Esophagus squamous epithelium (tissue), 5 donors: ENCODE measurements around the gene PWWP3B. TPM values are rescaled to one million over a fixed set of nuclear protein-coding genes. Genes with fewer than 3 reads are reported as not detected.
"Not testable (repeated sequence)": the region's sequence is repeated elsewhere in the genome, so short reads cannot be mapped to it uniquely, and the experiment has no call there.

Source experiments
- DNase-seq: peaks from one replicate; lab custom pipeline; 2025; lab: John Stamatoyannopoulos, UW
- H3K27ac ChIP-seq, 4 donors: fragments of 200-600 bp; sonication (generic); one replicate each; pipeline ENCODE4 v1.5.1; 2016 to 2019; ENCODE audit warnings: mild to moderate bottlenecking in 1 of 4
- H3K27me3 ChIP-seq, 4 donors: fragments of 200-600 bp; sonication (generic); 1 replicate in 3 of 4; 2 replicates in 1 of 4; pipeline versions ENCODE4 v1.5.1 to v1.6.0; 2017 to 2021; ENCODE audit warnings: antibody characterized with exemption in 1 of 4
- H3K36me3 ChIP-seq, 3 donors: fragments of 200-600 bp; sonication (generic); one replicate each; pipeline ENCODE4 v1.5.1; 2016 to 2019
- H3K4me1 ChIP-seq, 3 donors: fragments of 200-600 bp; sonication (generic); one replicate each; pipeline ENCODE4 v1.5.1; 2017 to 2019
- H3K4me3 ChIP-seq, 4 donors: fragments of 200-600 bp; sonication (generic); 1 replicate in 3 of 4; 2 replicates in 1 of 4; pipeline ENCODE4 v1.5.1; 2016 to 2019; ENCODE audit warnings: mild to moderate bottlenecking in 2 of 4, moderate library complexity in 1 of 4
- H3K9me3 ChIP-seq, 3 donors: fragments of 200-600 bp; sonication (generic); one replicate each; pipeline ENCODE4 v1.5.1; 2016 to 2019
- POLR2A ChIP-seq, 4 donors: fragments of 450-650 bp; IDR thresholded peaks; one replicate each; pipeline ENCODE4 v1.6.1; 2017; ENCODE audit warnings: antibody characterized with exemption in 4 of 4, mild to moderate bottlenecking in 4 of 4, moderate library complexity in 3 of 4
- WGBS, 2 donors: methylation state at CpG; one replicate each; pipeline ENCODE4 v1.1.5; 2018; 5-methylcytosine and 5-hydroxymethylcytosine counted together
- intact Hi-C: fragments of 100-400 bp; cut with DNase I; formaldehyde crosslinking; loops from one replicate; pipeline ENCODE4 v1.15.0; 2022
- total RNA-seq, 4 donors: library from RNA; depleted of rRNA; stranded (reverse); fragments of >200 nt; gene quantifications; one replicate each; pipeline ENCODE4 v1.1.0, GENCODE V29; 2016
- TF ChIP-seq, protein P1 (sequence below), 6 experiments: fragments of 450-650 bp in 4 of 6; fragments of 200-600 bp in 2 of 6; sonication (generic) in 2 of 6; IDR thresholded peaks; one replicate each; pipeline ENCODE4 v1.5.1; 2016 to 2019; ENCODE audit warnings: antibody characterized with exemption in 6 of 6, mild to moderate bottlenecking in 4 of 6, moderate library complexity in 4 of 6
- donor health status: DM: yes; HTN: yes; CAD: no.

Gene PWWP3B
- total RNA-seq, 4 donors from 2014 or later: not detected

GRCh38 chrX:106170318-106170717, 2.2 kb downstream of the PWWP3B start:
- DNase-seq: no peak
- H3K36me3 ChIP-seq: no peaks in the 10 kb centered on the region
- TF ChIP-seq, protein P1, sequence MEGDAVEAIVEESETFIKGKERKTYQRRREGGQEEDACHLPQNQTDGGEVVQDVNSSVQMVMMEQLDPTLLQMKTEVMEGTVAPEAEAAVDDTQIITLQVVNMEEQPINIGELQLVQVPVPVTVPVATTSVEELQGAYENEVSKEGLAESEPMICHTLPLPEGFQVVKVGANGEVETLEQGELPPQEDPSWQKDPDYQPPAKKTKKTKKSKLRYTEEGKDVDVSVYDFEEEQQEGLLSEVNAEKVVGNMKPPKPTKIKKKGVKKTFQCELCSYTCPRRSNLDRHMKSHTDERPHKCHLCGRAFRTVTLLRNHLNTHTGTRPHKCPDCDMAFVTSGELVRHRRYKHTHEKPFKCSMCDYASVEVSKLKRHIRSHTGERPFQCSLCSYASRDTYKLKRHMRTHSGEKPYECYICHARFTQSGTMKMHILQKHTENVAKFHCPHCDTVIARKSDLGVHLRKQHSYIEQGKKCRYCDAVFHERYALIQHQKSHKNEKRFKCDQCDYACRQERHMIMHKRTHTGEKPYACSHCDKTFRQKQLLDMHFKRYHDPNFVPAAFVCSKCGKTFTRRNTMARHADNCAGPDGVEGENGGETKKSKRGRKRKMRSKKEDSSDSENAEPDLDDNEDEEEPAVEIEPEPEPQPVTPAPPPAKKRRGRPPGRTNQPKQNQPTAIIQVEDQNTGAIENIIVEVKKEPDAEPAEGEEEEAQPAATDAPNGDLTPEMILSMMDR (IDR thresholded peaks at IDR 0.05): peak in 2 of 6 experiments; percentile 7 to 29
- no peak for TF ChIP-seq POLR2A (IDR thresholded peaks at IDR 0.05)

DNA sequence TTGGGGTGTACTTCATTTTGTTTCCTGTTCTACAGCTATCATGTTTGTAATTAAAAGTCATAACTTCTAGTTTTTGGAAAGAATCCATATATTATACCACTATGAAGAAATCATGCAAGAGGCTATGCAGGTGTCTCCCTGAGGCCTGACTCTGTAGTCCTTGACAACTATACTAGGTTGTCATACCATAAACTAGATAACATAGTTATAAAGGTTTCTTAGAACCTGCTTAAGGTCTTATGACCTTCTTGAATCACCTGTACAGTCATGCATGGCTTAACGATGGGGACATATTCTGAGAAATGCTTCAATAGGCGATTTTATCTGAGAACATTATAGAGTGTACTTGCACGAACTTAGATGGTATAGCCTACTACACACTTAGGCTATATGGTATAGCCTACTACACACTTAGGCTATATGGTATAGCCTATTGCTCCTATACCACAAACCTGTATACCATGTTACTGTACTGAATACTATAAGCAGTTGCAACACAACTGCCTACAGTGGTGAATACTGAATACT, 3.3 kb downstream of the PWWP3B start:
- Histone ChIP-seq H3K9me3 (no peaks in the 10 kb centered on the region), H3K27me3 (no peaks in the 10 kb centered on the region), H3K27ac (no peak overlapping the region), H3K4me3 (no peak overlapping the region), H3K36me3 (no peaks in the 10 kb centered on the region), H3K4me1 (no peaks in the 10 kb centered on the region)
- no peak for DNase-seq
- WGBS, 2 donors: 72% methylated on average over 3 of the region's 3 CpGs; no CpG with 5 or more reads in 1 of the 2 donors
- TF ChIP-seq POLR2A (IDR thresholded peaks at IDR 0.05): no peak
- TF ChIP-seq, protein P1 (IDR thresholded peaks at IDR 0.05): no peak
- intact Hi-C loops: no loop called here

More at GRCh38 chrX:106170318-106170717, 2.2 kb downstream of the PWWP3B start:
- Histone ChIP-seq H3K27ac (no peak overlapping the region), H3K4me3 (no peak overlapping the region), H3K4me1 (no peaks in the 10 kb centered on the region), H3K27me3 (no peaks in the 10 kb centered on the region), H3K9me3 (no peaks in the 10 kb centered on the region)
- 20 to 32% methylated on average over 1 of the region's 1 CpG for WGBS, 2 donors
- intact Hi-C loops: no loop called here

DNA sequence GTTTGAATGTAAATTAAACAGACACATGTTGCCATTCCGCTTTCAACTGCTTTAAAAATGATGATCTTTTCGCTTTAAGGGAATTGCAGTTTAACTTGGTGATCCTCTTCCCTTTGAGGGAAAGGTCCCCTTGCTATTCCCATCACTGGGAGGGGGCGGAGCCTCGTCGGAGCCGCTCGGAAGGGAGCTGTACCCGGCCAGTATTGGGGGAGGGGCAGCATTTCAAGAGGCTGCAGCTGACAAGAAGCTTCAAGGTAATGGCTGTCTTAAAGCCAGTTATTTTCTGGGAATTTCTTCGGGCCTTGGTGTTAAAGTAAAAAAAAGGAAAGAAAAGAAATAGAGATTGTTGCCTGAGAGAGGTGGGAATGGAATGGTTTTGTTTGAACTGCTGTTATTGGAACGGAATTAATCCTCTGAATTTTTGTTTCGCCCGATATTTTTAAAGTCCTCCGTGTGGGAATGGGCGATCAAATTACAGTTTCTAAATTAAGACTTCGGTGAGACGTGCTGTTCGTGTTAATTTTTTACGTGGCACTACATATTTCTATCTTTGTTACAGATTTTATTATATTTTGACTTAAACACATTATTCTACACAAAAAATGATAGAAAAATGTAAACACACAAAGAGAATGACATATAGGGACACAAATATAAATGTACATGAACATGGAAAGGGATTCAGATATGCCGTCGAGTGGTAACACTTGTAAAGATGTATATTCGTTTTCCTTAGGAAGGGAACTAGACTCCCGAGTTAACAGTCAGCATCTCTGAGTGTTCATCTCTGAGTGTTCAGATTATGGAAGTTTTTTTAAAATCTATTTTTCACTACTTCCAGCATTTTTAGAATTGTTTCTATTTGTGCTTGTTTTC, 9.2 kb downstream of the PWWP3B start:
- Histone ChIP-seq H3K4me3 (no peak overlapping the region), H3K36me3 (no peaks in the 10 kb centered on the region), H3K27me3 (no peaks in the 10 kb centered on the region), H3K9me3 (no peaks in the 10 kb centered on the region), H3K27ac (no peak overlapping the region), H3K4me1 (no peaks in the 10 kb centered on the region)
- DNase-seq: no peak
- no peak for TF ChIP-seq POLR2A (IDR thresholded peaks at IDR 0.05)
- TF ChIP-seq, protein P1 (IDR thresholded peaks at IDR 0.05): no peak
- intact Hi-C loops: no loop called here
- WGBS, 2 donors: 14 to 37% methylated on average over 22 of the region's 22 CpGs

GRCh38 chrX:106177982-106178321, 9.8 kb downstream of the PWWP3B start:
- TF ChIP-seq POLR2A (IDR thresholded peaks at IDR 0.05): no peak
- TF ChIP-seq, protein P1 (IDR thresholded peaks at IDR 0.05): no peak
- Histone ChIP-seq H3K4me3 (no peak overlapping the region), H3K27me3 (no peaks in the 10 kb centered on the region), H3K36me3 (no peaks in the 10 kb centered on the region), H3K4me1 (no peaks in the 10 kb centered on the region), H3K27ac (no peak overlapping the region), H3K9me3 (no peaks in the 10 kb centered on the region)
- intact Hi-C loops: no loop called here
- 47 to 53% methylated on average over 4 of the region's 4 CpGs for WGBS, 2 donors
- no peak for DNase-seq

- WGBS, 2 donors: 59 to 74% methylated on average over 5 of the region's 5 CpGs
- DNase-seq: no peak
- Histone ChIP-seq H3K36me3 (no peaks in the 10 kb centered on the region), H3K9me3 (no peaks in the 10 kb centered on the region), H3K4me1 (no peaks in the 10 kb centered on the region), H3K27me3 (no peaks in the 10 kb centered on the region), H3K27ac (no peak overlapping the region), H3K4me3 (no peak overlapping the region)
- no peak for TF ChIP-seq POLR2A (IDR thresholded peaks at IDR 0.05)
- TF ChIP-seq, protein P1 (IDR thresholded peaks at IDR 0.05): no peak
- intact Hi-C loops: no loop called here
Observed at GRCh38 chrX:106178826-106179225, 10.7 kb downstream of the PWWP3B start.

DNA sequence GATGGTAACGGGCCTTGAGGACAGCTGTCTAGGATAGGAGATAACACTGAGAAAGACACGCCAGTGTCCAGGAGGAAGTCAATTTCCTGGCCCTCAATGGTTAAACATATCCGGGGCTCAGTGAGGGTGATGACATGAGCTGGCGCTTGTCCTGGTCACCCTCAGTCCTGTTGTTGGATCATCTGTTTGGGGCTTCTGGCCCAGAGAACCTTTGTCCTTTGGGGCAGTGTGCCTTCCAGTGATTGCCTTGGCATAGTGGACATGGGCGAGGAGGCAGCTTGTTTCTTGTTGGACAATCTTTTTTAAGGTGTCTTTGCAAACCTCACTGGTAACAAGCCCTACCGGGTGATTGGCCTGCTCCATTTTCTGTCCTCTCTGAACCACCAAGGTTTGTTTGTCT, 15.6 kb downstream of the PWWP3B start:
- H3K36me3 ChIP-seq, intact Hi-C loops, H3K27me3 ChIP-seq, H3K4me1 ChIP-seq, DNase-seq, H3K27ac ChIP-seq, H3K4me3 ChIP-seq, H3K9me3 ChIP-seq: not testable (repeated sequence)
- 40 to 58% methylated on average over 1 to 2 of the region's 6 CpGs for WGBS, 2 donors
